ENCODE measurements around the gene GRIP2.

- TF ChIP-seq CTCF (IDR thresholded peaks at IDR 0.05; ENCODE audit: low read length), result no peak
- TF ChIP-seq EZH2 (optimal IDR thresholded peaks at IDR 0.05; ENCODE audit: low read depth, low read length), result no peak
Observed at GRCh38 chr3:14552041-14552648, 12.0 kb upstream of the GRIP2 start.
